Liver (tissue), 9 donors: ENCODE data around the gene RING1. TPM values are rescaled to one million over a fixed set of nuclear protein-coding genes. Genes with fewer than 3 reads are reported as not detected.
A peak's percentile ranks its signal among the peaks of the same experiment; 100 is the strongest.

Source experiments
- DNase-seq: peaks from one replicate; pipeline ENCODE4 v3.0.0-alpha.2; 2017; ENCODE audit warnings: low spot score
- H3K27ac ChIP-seq, 2 donors: one replicate each; pipeline ENCODE4 v1.7.0; 2013; ENCODE audit warnings: inconsistent platforms in 2 of 2, low read length in 2 of 2, control low read depth in 1 of 2, low read depth in 1 of 2, mild to moderate bottlenecking in 1 of 2
- H3K27me3 ChIP-seq, 4 donors: one replicate each; pipeline versions ENCODE4 v1.6.1 to v1.7.0; 2013; ENCODE audit warnings: low read length in 3 of 4, inconsistent platforms in 1 of 4, mild to moderate bottlenecking in 1 of 4, moderate library complexity in 1 of 4; ENCODE audit not compliant: control insufficient read depth in 4 of 4, insufficient read depth in 4 of 4
- H3K36me3 ChIP-seq, 4 donors: one replicate each; pipeline versions ENCODE4 v1.6.1 to v1.7.0; 2013; ENCODE audit warnings: low read length in 3 of 4, mild to moderate bottlenecking in 3 of 4, low read depth in 1 of 4, moderate library complexity in 1 of 4; ENCODE audit not compliant: control insufficient read depth in 4 of 4, insufficient read depth in 3 of 4
- H3K4me1 ChIP-seq, 4 donors: one replicate each; pipeline versions ENCODE4 v1.6.1 to v1.7.0; 2013; ENCODE audit warnings: low read length in 3 of 4, mild to moderate bottlenecking in 3 of 4, moderate library complexity in 1 of 4; ENCODE audit not compliant: control insufficient read depth in 4 of 4, insufficient read depth in 4 of 4
- H3K4me3 ChIP-seq, 3 donors: one replicate each; pipeline versions ENCODE4 v1.6.1 to v1.7.0; 2013; ENCODE audit warnings: low read length in 3 of 3, control low read depth in 1 of 3, low read depth in 1 of 3, mild to moderate bottlenecking in 1 of 3
- H3K9ac ChIP-seq, 2 donors: one replicate each; pipeline ENCODE4 v1.7.0; 2013; ENCODE audit warnings: low read length in 2 of 2, mild to moderate bottlenecking in 2 of 2, moderate library complexity in 2 of 2, control low read depth in 1 of 2, low read depth in 1 of 2
- H3K9me3 ChIP-seq, 4 donors: one replicate each; pipeline versions ENCODE4 v1.6.1 to v1.7.0; 2013; ENCODE audit warnings: low read length in 3 of 4; ENCODE audit not compliant: control insufficient read depth in 4 of 4
- EGR1 ChIP-seq, 2 donors: IDR thresholded peaks; 2 replicates each; pipeline ENCODE4 v1.6.1; 2016 to 2018; ENCODE audit warnings: antibody characterized with exemption in 2 of 2, low read depth in 2 of 2
- FOXA1 ChIP-seq: IDR thresholded peaks from 2 replicates; pipeline ENCODE4 v1.6.1; 2016; ENCODE audit warnings: antibody characterized with exemption
- FOXA2 ChIP-seq: IDR thresholded peaks from 2 replicates; pipeline ENCODE4 v1.6.1; 2016; ENCODE audit warnings: antibody characterized with exemption
- GABPA ChIP-seq, 2 donors: IDR thresholded peaks in 1 of 2; conservative IDR thresholded peaks in 1 of 2; 2 replicates each; pipeline ENCODE4 v1.6.1; 2016; ENCODE audit warnings: antibody characterized with exemption in 2 of 2, mild to moderate bottlenecking in 1 of 2, moderate library complexity in 1 of 2
- HNF4A ChIP-seq, 2 donors: conservative IDR thresholded peaks; 2 replicates each; pipeline ENCODE4 v1.6.1; 2016; ENCODE audit warnings: antibody characterized with exemption in 2 of 2, mild to moderate bottlenecking in 2 of 2
- HNF4G ChIP-seq: IDR thresholded peaks from 2 replicates; pipeline ENCODE4 v1.6.1; 2016; ENCODE audit warnings: antibody characterized with exemption
- NR2F2 ChIP-seq: IDR thresholded peaks from 2 replicates; pipeline ENCODE4 v1.6.1; 2016; ENCODE audit warnings: antibody characterized with exemption
- RAD21 ChIP-seq, 2 donors: IDR thresholded peaks; 2 replicates each; pipeline ENCODE4 v1.6.1; 2016; ENCODE audit warnings: antibody characterized with exemption in 2 of 2, mild to moderate bottlenecking in 2 of 2
- RXRA ChIP-seq, 2 donors: IDR thresholded peaks; 2 replicates each; pipeline ENCODE4 v1.6.1; 2017 to 2018; ENCODE audit warnings: antibody characterized with exemption in 2 of 2, mild to moderate bottlenecking in 1 of 2
- SP1 ChIP-seq: IDR thresholded peaks from 2 replicates; pipeline ENCODE4 v1.6.1; 2018; ENCODE audit warnings: antibody characterized with exemption, mild to moderate bottlenecking
- YY1 ChIP-seq: IDR thresholded peaks from 2 replicates; pipeline ENCODE4 v1.6.1; 2016; ENCODE audit warnings: antibody characterized with exemption, mild to moderate bottlenecking
- WGBS: extraction: QIAGEN DNeasy Blood & Tissue Kit; methylation state at CpG from one replicate; pipeline ENCODE4 v1.1.7; 2013; 5-methylcytosine and 5-hydroxymethylcytosine counted together
- polyA plus RNA-seq, 2 donors: library from polyadenylated mRNA; stranded (reverse) in 1 of 2; unstranded in 1 of 2; fragments of 200-250 nt in 1 of 2; fragments of >200 nt in 1 of 2; fragmentation: Nextera tagmentation in 1 of 2; extraction: Ambion mirVana in 1 of 2; gene quantifications; one replicate each; pipeline versions ENCODE4 v1.2.1 to v1.2.3, GENCODE V29; 2013 to 2015
- total RNA-seq, 2 donors: library from RNA; depleted of rRNA; stranded (reverse); fragments of >200 nt; gene quantifications; one replicate each; pipeline ENCODE4 v1.2.3, GENCODE V29; 2014
- TF ChIP-seq, protein P1 (sequence below): IDR thresholded peaks from 2 replicates; pipeline ENCODE4 v1.6.1; 2016; ENCODE audit warnings: antibody characterized with exemption
- TF ChIP-seq, protein P2 (sequence below): IDR thresholded peaks from 2 replicates; pipeline ENCODE4 v1.6.1; 2016; ENCODE audit warnings: antibody characterized with exemption, mild to moderate bottlenecking
- TF ChIP-seq, protein P3 (sequence below): IDR thresholded peaks from 2 replicates; pipeline ENCODE4 v1.6.1; 2016; ENCODE audit warnings: antibody characterized with exemption
- TF ChIP-seq, protein P4 (sequence below): fragments of 150-350 bp; IDR thresholded peaks from 2 replicates; pipeline ENCODE4 v1.5.1; 2017; ENCODE audit warnings: improper control_type of control experiment, low read depth, low read length; ENCODE audit not compliant: missing input control
- donor health status: healthy.
- donor health status: healthy.
- donor health status: healthy.
- donor health status: healthy.
- donor health status: healthy.

RING1 gene
- total and polyA plus RNA-seq, 4 donors = 4.4 to 19.7 (median 14.9) TPM

DNA sequence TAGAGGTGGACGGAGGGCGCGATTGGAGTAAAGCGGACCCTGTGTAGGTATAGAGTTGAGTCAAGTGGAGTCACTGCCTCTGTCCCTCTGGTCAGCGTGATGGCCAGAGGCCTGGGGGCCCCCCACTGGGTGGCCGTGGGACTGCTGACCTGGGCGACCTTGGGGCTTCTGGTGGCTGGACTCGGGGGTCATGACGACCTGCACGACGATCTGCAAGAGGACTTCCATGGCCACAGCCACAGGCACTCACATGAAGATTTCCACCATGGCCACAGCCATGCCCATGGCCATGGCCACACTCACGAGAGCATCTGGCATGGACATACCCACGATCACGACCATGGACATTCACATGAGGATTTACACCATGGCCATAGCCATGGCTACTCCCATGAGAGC is 7.2 kb upstream of the RING1 start:
- peak overlapping the region; percentile 76 to 82 (median 81) for H3K4me3 ChIP-seq
- peaks cover 11 to 72% (median 57%) of the 10 kb centered on the region in 4 donors for H3K4me1 ChIP-seq
- WGBS = 1% methylated on average over 14 of the region's 14 CpGs
- H3K27ac ChIP-seq = peak overlapping the region; percentile 97 to 98
- H3K27me3 ChIP-seq = no peaks in the 10 kb centered on the region
- no peak for DNase-seq
- H3K36me3 ChIP-seq = peaks cover 3 to 29% (median 18%) of the 10 kb centered on the region in 4 donors
- H3K9ac ChIP-seq = peak overlapping the region; percentile 88 to 97
- no peaks in the 10 kb centered on the region for H3K9me3 ChIP-seq
- TF ChIP-seq, protein P1, sequence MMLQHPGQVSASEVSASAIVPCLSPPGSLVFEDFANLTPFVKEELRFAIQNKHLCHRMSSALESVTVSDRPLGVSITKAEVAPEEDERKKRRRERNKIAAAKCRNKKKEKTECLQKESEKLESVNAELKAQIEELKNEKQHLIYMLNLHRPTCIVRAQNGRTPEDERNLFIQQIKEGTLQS = no peak
- TF ChIP-seq HNF4A (conservative IDR thresholded peaks at IDR 0.05) (peak in 1 of 2 donors; percentile 19), HNF4G (no peak)

DNA sequence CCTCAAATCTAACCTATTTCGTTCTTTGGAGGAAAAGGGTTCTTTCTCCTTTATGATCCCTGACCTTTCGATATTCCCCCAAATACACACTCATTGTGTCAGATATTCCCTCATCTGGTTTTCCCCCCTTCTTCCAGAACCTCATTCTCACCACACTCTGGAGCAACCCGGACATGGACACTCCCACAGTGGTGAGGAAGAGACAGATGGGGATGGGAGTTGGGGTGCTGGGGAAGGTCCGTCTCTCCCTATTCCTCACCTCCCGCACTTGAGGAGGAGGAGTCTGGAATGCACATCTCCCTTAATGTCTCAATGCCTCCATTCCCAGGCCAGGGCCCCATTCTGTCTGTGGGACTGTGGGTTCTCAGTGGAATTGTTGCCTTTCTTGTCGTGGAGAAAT is 6.4 kb upstream of the RING1 start:
- Histone ChIP-seq H3K27ac (no peak overlapping the region), H3K4me3 (peak overlapping the region; percentile 76 to 82 (median 81)), H3K9ac (no peak overlapping the region), H3K36me3 (peaks cover 3 to 24% (median 16%) of the 10 kb centered on the region in 4 donors), H3K27me3 (no peaks in the 10 kb centered on the region), H3K9me3 (no peaks in the 10 kb centered on the region), H3K4me1 (peaks cover 11 to 70% (median 56%) of the 10 kb centered on the region in 4 donors)
- TF ChIP-seq, protein P2, sequence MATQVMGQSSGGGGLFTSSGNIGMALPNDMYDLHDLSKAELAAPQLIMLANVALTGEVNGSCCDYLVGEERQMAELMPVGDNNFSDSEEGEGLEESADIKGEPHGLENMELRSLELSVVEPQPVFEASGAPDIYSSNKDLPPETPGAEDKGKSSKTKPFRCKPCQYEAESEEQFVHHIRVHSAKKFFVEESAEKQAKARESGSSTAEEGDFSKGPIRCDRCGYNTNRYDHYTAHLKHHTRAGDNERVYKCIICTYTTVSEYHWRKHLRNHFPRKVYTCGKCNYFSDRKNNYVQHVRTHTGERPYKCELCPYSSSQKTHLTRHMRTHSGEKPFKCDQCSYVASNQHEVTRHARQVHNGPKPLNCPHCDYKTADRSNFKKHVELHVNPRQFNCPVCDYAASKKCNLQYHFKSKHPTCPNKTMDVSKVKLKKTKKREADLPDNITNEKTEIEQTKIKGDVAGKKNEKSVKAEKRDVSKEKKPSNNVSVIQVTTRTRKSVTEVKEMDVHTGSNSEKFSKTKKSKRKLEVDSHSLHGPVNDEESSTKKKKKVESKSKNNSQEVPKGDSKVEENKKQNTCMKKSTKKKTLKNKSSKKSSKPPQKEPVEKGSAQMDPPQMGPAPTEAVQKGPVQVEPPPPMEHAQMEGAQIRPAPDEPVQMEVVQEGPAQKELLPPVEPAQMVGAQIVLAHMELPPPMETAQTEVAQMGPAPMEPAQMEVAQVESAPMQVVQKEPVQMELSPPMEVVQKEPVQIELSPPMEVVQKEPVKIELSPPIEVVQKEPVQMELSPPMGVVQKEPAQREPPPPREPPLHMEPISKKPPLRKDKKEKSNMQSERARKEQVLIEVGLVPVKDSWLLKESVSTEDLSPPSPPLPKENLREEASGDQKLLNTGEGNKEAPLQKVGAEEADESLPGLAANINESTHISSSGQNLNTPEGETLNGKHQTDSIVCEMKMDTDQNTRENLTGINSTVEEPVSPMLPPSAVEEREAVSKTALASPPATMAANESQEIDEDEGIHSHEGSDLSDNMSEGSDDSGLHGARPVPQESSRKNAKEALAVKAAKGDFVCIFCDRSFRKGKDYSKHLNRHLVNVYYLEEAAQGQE = no peak
- TF ChIP-seq FOXA1 (no peak), EGR1 (IDR thresholded peaks at IDR 0.05; ENCODE audit: low read depth in 2 of 2) (no peak), HNF4A (conservative IDR thresholded peaks at IDR 0.05) (no peak), SP1 (no peak), YY1 (no peak), NR2F2 (no peak), FOXA2 (no peak)
- TF ChIP-seq, protein P1 = no peak
- TF ChIP-seq, protein P3, sequence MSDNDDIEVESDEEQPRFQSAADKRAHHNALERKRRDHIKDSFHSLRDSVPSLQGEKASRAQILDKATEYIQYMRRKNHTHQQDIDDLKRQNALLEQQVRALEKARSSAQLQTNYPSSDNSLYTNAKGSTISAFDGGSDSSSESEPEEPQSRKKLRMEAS = no peak
- 88% methylated on average over 6 of the region's 6 CpGs for WGBS
- no peak for DNase-seq

DNA sequence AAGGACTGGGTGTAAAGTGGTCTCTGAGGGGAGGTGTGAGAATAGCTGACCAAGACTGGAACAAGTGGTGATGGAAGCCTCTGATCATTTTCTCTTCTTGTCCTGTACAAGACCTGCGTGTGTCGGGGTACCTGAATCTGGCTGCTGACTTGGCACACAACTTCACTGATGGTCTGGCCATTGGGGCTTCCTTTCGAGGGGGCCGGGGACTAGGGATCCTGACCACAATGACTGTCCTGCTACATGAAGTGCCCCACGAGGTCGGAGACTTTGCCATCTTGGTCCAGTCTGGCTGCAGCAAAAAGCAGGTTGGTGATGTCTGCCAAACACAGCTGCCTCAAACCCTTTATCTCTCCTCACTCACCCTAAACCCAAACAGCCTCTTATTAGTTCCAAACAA is 5.5 kb upstream of the RING1 start:
- no peak overlapping the region for H3K27ac ChIP-seq
- H3K9ac ChIP-seq = no peak overlapping the region
- peaks cover 14 to 65% (median 48%) of the 10 kb centered on the region in 4 donors for H3K4me1 ChIP-seq
- no peak for DNase-seq
- no peaks in the 10 kb centered on the region for H3K27me3 ChIP-seq
- peaks cover 3 to 19% (median 12%) of the 10 kb centered on the region in 4 donors for H3K36me3 ChIP-seq
- H3K4me3 ChIP-seq = no peak overlapping the region
- 94% methylated on average over 6 of the region's 6 CpGs for WGBS
- no peaks in the 10 kb centered on the region for H3K9me3 ChIP-seq
- no peak for TF ChIP-seq FOXA1
- TF ChIP-seq NR2F2 = no peak
- TF ChIP-seq, protein P2 = no peak
- no peak for TF ChIP-seq GABPA (IDR thresholded peaks at IDR 0.05 in 1 of 2, conservative IDR thresholded peaks at IDR 0.05 in 1 of 2)
- TF ChIP-seq FOXA2 = no peak
- no peak for TF ChIP-seq HNF4G
- TF ChIP-seq YY1 = no peak
- TF ChIP-seq RXRA (IDR thresholded peaks at IDR 0.05) = no peak
- TF ChIP-seq, protein P3 = no peak
- TF ChIP-seq, protein P1 = no peak
- TF ChIP-seq, protein P4, sequence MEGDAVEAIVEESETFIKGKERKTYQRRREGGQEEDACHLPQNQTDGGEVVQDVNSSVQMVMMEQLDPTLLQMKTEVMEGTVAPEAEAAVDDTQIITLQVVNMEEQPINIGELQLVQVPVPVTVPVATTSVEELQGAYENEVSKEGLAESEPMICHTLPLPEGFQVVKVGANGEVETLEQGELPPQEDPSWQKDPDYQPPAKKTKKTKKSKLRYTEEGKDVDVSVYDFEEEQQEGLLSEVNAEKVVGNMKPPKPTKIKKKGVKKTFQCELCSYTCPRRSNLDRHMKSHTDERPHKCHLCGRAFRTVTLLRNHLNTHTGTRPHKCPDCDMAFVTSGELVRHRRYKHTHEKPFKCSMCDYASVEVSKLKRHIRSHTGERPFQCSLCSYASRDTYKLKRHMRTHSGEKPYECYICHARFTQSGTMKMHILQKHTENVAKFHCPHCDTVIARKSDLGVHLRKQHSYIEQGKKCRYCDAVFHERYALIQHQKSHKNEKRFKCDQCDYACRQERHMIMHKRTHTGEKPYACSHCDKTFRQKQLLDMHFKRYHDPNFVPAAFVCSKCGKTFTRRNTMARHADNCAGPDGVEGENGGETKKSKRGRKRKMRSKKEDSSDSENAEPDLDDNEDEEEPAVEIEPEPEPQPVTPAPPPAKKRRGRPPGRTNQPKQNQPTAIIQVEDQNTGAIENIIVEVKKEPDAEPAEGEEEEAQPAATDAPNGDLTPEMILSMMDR = no peak
- TF ChIP-seq HNF4A (conservative IDR thresholded peaks at IDR 0.05) = no peak
- TF ChIP-seq SP1 = no peak
- no peak for TF ChIP-seq RAD21 (IDR thresholded peaks at IDR 0.05)
- TF ChIP-seq EGR1 (IDR thresholded peaks at IDR 0.05; ENCODE audit: low read depth in 2 of 2) = no peak
